Endodermal cell (in vitro differentiated cells): ENCODE data around the gene POLR2J. TPM values are rescaled to one million over a fixed set of nuclear protein-coding genes. Genes with fewer than 3 reads are reported as not detected.

Source experiments
- DNase-seq: peaks from one replicate; pipeline ENCODE4 v3.0.0-alpha.2; 2017
- H3K27ac ChIP-seq: 2 replicates; pipeline ENCODE4 v1.5.1; 2013; ENCODE audit warnings: mild to moderate bottlenecking, low read depth, low read length, moderate library complexity
- H3K27me3 ChIP-seq: 2 replicates; pipeline ENCODE4 v1.6.1; 2013; ENCODE audit warnings: mild to moderate bottlenecking, low read length, moderate library complexity; ENCODE audit not compliant: insufficient read depth, control insufficient read depth, poor library complexity, severe bottlenecking
- H3K36me3 ChIP-seq: 2 replicates; pipeline ENCODE4 v1.7.0; 2013; ENCODE audit warnings: mild to moderate bottlenecking, low read length, moderate library complexity; ENCODE audit not compliant: control insufficient read depth, insufficient read depth
- H3K4me1 ChIP-seq: one replicate; pipeline ENCODE4 v1.7.0; 2013; ENCODE audit warnings: low read length; ENCODE audit not compliant: control insufficient read depth, insufficient read depth
- H3K4me3 ChIP-seq: 2 replicates; pipeline ENCODE4 v1.5.1; 2013; ENCODE audit warnings: mild to moderate bottlenecking, low read length, moderate library complexity
- H3K9ac ChIP-seq: 2 replicates; pipeline ENCODE4 v1.6.1; 2013; ENCODE audit warnings: mild to moderate bottlenecking, low read length, moderate library complexity; ENCODE audit not compliant: poor library complexity, severe bottlenecking; ENCODE audit errors: extremely low read depth
- H3K9me3 ChIP-seq: 2 replicates; pipeline ENCODE4 v1.6.1; 2013; ENCODE audit warnings: mild to moderate bottlenecking, low read length, moderate library complexity; ENCODE audit not compliant: control insufficient read depth
- H3K27ac Mint-ChIP-seq: 2 replicates; pipeline ENCODE4 v1.8.0; 2020; ENCODE audit warnings: mixed read lengths
- H3K27me3 Mint-ChIP-seq: 2 replicates; pipeline ENCODE4 v1.8.0; 2021; ENCODE audit warnings: mild to moderate bottlenecking, mixed read lengths; ENCODE audit not compliant: insufficient read depth
- H3K36me3 Mint-ChIP-seq: 2 replicates; pipeline ENCODE4 v1.8.0; 2020; ENCODE audit warnings: low read depth, mixed read lengths
- H3K4me1 Mint-ChIP-seq: 2 replicates; pipeline ENCODE4 v1.8.0; 2020; ENCODE audit warnings: mixed read lengths
- H3K4me3 Mint-ChIP-seq: 2 replicates; pipeline ENCODE4 v1.8.0; 2020; ENCODE audit warnings: mild to moderate bottlenecking, moderate library complexity, mixed read lengths
- H3K9me3 Mint-ChIP-seq: 2 replicates; pipeline ENCODE4 v1.8.0; 2020; ENCODE audit warnings: mild to moderate bottlenecking, mixed read lengths
- WGBS, 2 experiments: methylation state at CpG; one replicate each; pipeline versions ENCODE4 v1.1.5 to v1.1.7; 2013; ENCODE audit warnings: missing lambda C conversion rate in 2 of 2, mixed read lengths in 1 of 2; ENCODE audit not compliant: insufficient coverage in 1 of 2, insufficient read length in 1 of 2; 5-methylcytosine and 5-hydroxymethylcytosine counted together
- total RNA-seq, 2 donors: library from RNA; stranded (reverse); fragmentation: NEBNext Ultra II Directional in 1 of 2; extraction: Animal tissue kit (Norgen Biotek cat#: 25700) in 1 of 2; gene quantifications; 2 replicates in 1 of 2; 3 replicates in 1 of 2; pipeline ENCODE4 v1.2.1, GENCODE V29; 2021
- TF ChIP-seq, protein P1 (sequence below): fragments of 200-600 bp; sonication (generic); conservative IDR thresholded peaks from 2 replicates; pipeline ENCODE4 v1.5.0; 2021; ENCODE audit warnings: antibody characterized with exemption, mild to moderate bottlenecking

Gene POLR2J
- total RNA-seq, 2 donors from 2014 or later: 48.6 to 59.0 TPM

DNA sequence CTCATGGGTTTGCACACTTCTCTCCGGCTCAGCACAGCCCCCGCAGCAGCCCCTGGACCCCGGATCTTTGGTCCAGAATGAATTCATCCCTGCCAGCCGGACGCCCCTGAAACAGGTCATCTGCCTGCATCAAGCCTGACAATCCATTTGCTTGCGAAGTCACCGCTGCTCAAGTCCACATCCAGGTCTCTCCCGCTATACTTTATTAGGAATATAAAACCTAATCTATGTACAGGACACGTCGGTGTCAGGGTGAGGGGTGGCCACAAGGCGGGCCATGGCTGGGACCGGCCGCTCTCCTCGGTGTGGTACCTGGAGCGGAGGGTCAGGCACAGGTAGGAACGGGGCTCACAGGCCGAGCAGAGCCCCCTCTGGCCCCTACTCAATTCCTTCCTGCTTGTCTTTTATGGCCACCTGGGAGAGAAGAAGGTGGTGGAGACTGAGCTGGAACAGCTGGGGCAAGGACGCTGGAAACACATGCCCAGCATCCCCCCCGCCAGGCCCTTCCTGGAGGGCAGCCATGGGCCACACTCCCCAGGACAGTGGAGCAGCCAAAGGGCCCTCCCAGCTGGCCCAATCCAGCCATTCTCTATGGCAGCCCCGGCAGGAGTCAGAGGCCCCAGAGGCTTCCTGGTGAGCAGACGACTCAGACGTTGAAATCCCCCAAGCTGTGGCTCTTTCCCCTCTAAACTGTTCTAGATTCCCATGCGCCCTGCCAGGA lies 5.3 kb downstream of the POLR2J start:
- Histone ChIP-seq H3K27me3 (no peaks in the 10 kb centered on the region), H3K4me3 (no peak overlapping the region), H3K4me1 (no peaks in the 10 kb centered on the region), H3K27ac (no peak overlapping the region), H3K36me3 (peaks cover 15% of the 10 kb centered on the region), H3K9ac (no peak overlapping the region), H3K9me3 (no peaks in the 10 kb centered on the region)
- TF ChIP-seq, protein P1, sequence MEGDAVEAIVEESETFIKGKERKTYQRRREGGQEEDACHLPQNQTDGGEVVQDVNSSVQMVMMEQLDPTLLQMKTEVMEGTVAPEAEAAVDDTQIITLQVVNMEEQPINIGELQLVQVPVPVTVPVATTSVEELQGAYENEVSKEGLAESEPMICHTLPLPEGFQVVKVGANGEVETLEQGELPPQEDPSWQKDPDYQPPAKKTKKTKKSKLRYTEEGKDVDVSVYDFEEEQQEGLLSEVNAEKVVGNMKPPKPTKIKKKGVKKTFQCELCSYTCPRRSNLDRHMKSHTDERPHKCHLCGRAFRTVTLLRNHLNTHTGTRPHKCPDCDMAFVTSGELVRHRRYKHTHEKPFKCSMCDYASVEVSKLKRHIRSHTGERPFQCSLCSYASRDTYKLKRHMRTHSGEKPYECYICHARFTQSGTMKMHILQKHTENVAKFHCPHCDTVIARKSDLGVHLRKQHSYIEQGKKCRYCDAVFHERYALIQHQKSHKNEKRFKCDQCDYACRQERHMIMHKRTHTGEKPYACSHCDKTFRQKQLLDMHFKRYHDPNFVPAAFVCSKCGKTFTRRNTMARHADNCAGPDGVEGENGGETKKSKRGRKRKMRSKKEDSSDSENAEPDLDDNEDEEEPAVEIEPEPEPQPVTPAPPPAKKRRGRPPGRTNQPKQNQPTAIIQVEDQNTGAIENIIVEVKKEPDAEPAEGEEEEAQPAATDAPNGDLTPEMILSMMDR: no peak
- DNase-seq: peak; percentile 37
- WGBS, 2 experiments: 92 to 93% methylated on average over 18 to 22 of the region's 23 CpGs
- no peaks in the 10 kb centered on the region for H3K9me3 Mint-ChIP-seq
- peaks cover 10% of the 10 kb centered on the region for H3K36me3 Mint-ChIP-seq
- no peaks in the 10 kb centered on the region for H3K27me3 Mint-ChIP-seq
- H3K4me3 Mint-ChIP-seq: no peak overlapping the region
- no peaks in the 10 kb centered on the region for H3K4me1 Mint-ChIP-seq
- no peak overlapping the region for H3K27ac Mint-ChIP-seq

DNA sequence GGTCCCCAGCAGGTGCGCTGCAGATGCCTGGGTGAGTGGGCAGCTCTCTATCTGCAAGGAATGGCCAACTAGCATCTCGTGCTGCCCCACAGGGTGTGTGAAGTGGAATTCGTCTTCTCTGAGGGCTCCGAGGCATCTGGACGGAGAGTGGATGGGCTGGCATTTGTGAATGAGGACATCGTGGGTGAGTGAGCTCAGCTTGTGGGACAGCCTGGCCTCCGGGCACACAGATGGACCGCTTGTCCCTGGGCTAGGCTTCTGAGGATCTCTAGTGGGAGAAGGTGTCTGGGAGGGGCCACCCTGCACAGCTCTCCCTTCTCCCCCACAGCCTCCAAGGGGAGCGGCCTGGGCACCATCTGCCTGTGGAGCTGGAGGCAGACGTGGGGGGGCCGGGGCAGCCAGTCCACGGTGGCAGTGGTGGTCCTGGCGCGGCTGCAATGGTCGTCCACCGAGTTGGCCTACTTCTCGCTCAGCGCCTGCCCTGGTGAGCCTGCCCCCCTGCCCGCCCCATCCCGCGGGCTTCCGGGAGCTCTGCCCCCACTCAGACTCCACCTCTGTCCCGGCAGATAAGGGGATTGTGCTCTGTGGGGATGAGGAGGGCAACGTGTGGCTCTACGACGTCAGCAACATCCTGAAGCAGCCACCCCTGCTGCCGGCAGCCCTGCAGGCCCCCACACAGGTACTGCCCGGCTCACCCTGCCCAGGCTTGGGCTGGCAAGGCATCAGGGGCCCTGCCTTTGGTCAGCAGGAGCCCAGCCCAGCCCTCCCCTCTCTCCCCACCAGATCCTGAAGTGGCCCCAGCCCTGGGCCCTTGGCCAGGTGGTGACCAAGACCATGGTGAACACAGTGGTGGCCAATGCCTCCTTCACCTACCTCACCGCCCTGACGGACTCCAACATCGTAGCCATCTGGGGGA lies 6.3 kb downstream of the POLR2J start:
- Histone ChIP-seq H3K9ac (no peak overlapping the region), H3K27me3 (no peaks in the 10 kb centered on the region), H3K27ac (no peak overlapping the region), H3K4me1 (no peaks in the 10 kb centered on the region), H3K36me3 (peaks cover 15% of the 10 kb centered on the region), H3K9me3 (no peaks in the 10 kb centered on the region), H3K4me3 (no peak overlapping the region)
- Mint-ChIP-seq H3K4me1 (no peaks in the 10 kb centered on the region), H3K27me3 (no peaks in the 10 kb centered on the region), H3K36me3 (peaks cover 10% of the 10 kb centered on the region), H3K27ac (peak overlapping the region; percentile 52), H3K4me3 (no peak overlapping the region), H3K9me3 (no peaks in the 10 kb centered on the region)
- 83 to 91% methylated on average over 15 to 31 of the region's 31 CpGs for WGBS, 2 experiments
- peak; percentile 42 for DNase-seq
- TF ChIP-seq, protein P1: no peak

DNA sequence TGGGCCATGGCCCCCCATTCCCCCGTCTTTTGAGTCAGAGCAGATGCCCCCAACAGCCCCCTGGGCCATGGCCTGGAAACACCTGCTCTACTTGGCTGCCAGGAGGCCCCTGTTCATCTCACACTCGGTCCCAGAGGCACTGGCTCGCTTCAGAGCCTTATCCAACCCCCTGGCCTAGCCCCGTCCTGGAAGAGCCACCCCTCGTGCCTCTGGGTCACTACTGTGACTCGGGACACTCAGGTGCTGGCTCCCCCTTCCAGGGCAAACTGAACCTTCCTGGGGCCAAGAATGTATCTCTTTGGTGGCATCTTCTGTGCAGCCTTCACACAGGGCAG lies 7.0 kb downstream of the POLR2J start:
- Histone ChIP-seq H3K9ac (no peak overlapping the region), H3K9me3 (no peaks in the 10 kb centered on the region), H3K27me3 (no peaks in the 10 kb centered on the region), H3K27ac (no peak overlapping the region), H3K4me1 (no peaks in the 10 kb centered on the region), H3K4me3 (no peak overlapping the region), H3K36me3 (peaks cover 15% of the 10 kb centered on the region)
- Mint-ChIP-seq H3K27ac (peak overlapping the region; percentile 52), H3K4me1 (no peaks in the 10 kb centered on the region), H3K27me3 (no peaks in the 10 kb centered on the region), H3K4me3 (no peak overlapping the region), H3K9me3 (no peaks in the 10 kb centered on the region), H3K36me3 (peaks cover 11% of the 10 kb centered on the region)
- WGBS, 2 experiments: 93 to 94% methylated on average over 5 to 6 of the region's 6 CpGs
- TF ChIP-seq, protein P1: no peak
- DNase-seq: no peak
